Keratinocyte (primary cell): ENCODE measurements around the gene RNF152. TPM values are rescaled to one million over a fixed set of nuclear protein-coding genes. Genes with fewer than 3 reads are reported as not detected.

ENCODE experiments used
- DNase-seq: peaks from one replicate; pipeline ENCODE4 v3.0.0-alpha.2; 2011; ENCODE audit warnings: low read depth, missing footprints, low spot score
- FAIRE-seq: peaks from 2 replicates; lab custom pipeline; 2011; peaks lifted over from hg19 to GRCh38; lab: Jason Lieb, UNC
- H2AFZ ChIP-seq: 2 replicates; pipeline ENCODE4 v1.6.0; 2012; ENCODE audit warnings: low read length, control low read depth, inconsistent platforms; ENCODE audit not compliant: control insufficient read depth
- H3K27ac ChIP-seq: 2 replicates; pipeline ENCODE4 v1.5.1; 2011; ENCODE audit warnings: low read length; ENCODE audit not compliant: control insufficient read depth, insufficient read depth
- H3K27me3 ChIP-seq: 3 replicates; pipeline ENCODE4 v1.6.0; 2011; ENCODE audit warnings: low read length; ENCODE audit not compliant: control insufficient read depth, insufficient read depth; ENCODE audit errors: extremely low read depth
- H3K36me3 ChIP-seq, 2 experiments: 2 replicates in 1 of 2; 3 replicates in 1 of 2; pipeline ENCODE4 v1.5.1; 2011; ENCODE audit warnings: low read length in 2 of 2, mild to moderate bottlenecking in 1 of 2; ENCODE audit not compliant: control insufficient read depth in 2 of 2, insufficient read depth in 2 of 2; ENCODE audit errors: extremely low read depth in 1 of 2
- H3K4me1 ChIP-seq: 3 replicates; pipeline ENCODE4 v1.5.1; 2011; ENCODE audit warnings: low read length; ENCODE audit not compliant: control insufficient read depth, insufficient read depth; ENCODE audit errors: extremely low read depth
- H3K4me2 ChIP-seq: 3 replicates; pipeline ENCODE4 v1.6.0; 2011; ENCODE audit warnings: low read depth, low read length; ENCODE audit not compliant: control insufficient read depth, insufficient read depth; ENCODE audit errors: extremely low read depth
- H3K4me3 ChIP-seq, 3 experiments: fragments of 200-600 bp in 1 of 3; sonication (generic) in 1 of 3; 2 replicates in 2 of 3; 3 replicates in 1 of 3; pipeline ENCODE4 v1.5.1; 2011 to 2016; ENCODE audit warnings: low read length in 3 of 3, mild to moderate bottlenecking in 3 of 3, control low read depth in 2 of 3, inconsistent platforms in 1 of 3, low read depth in 1 of 3, mixed read lengths in 1 of 3, mixed run types in 1 of 3, moderate library complexity in 1 of 3; ENCODE audit not compliant: control insufficient read depth in 2 of 3, insufficient read depth in 2 of 3; ENCODE audit errors: extremely low read depth in 1 of 3
- H3K79me2 ChIP-seq: 2 replicates; pipeline ENCODE4 v1.6.0; 2012; ENCODE audit warnings: low read length; ENCODE audit not compliant: control insufficient read depth, insufficient read depth
- H3K9ac ChIP-seq: 3 replicates; pipeline ENCODE4 v1.6.0; 2011; ENCODE audit warnings: low read length; ENCODE audit not compliant: control insufficient read depth, insufficient read depth; ENCODE audit errors: extremely low read depth
- H3K9me1 ChIP-seq: 3 replicates; pipeline ENCODE4 v1.6.0; 2011; ENCODE audit warnings: low read length; ENCODE audit not compliant: control insufficient read depth, insufficient read depth; ENCODE audit errors: extremely low read depth
- H3K9me3 ChIP-seq: 2 replicates; pipeline ENCODE4 v1.5.1; 2012; ENCODE audit warnings: low read depth, low read length; ENCODE audit not compliant: control insufficient read depth
- H4K20me1 ChIP-seq: 3 replicates; pipeline ENCODE4 v1.6.0; 2011; ENCODE audit warnings: low read length; ENCODE audit not compliant: control insufficient read depth, insufficient read depth; ENCODE audit errors: extremely low read depth
- EZH2 ChIP-seq: IDR thresholded peaks from one replicate; pipeline ENCODE4 v1.6.1; 2012; ENCODE audit warnings: inconsistent platforms, mild to moderate bottlenecking, low read length, moderate library complexity
- dilution Hi-C: fragments of 300-500 bp; cut with MboI; formaldehyde crosslinking; loops from one replicate; pipeline ENCODE4 v1.7.0; 2020; ENCODE audit warnings: low sequenced_read_pairs; ENCODE audit not compliant: extremely low pct_ligation_motif_present
- polyA plus RNA-seq, 5 experiments: library from polyadenylated mRNA; depleted of rRNA in 3 of 5; stranded (reverse) in 3 of 5; stranded (forward) in 1 of 5; unstranded in 1 of 5; fragments of >200 nt; gene quantifications; 1 replicate in 1 of 5; 2 replicates in 3 of 5; 3 replicates in 1 of 5; pipeline versions ENCODE4 v1.2.1 to v1.2.3, GENCODE V29; 2011 to 2012; ENCODE audit warnings: missing spikeins in 2 of 5, low read depth in 1 of 5, low replicate concordance in 1 of 5
- TF ChIP-seq, protein P1 (sequence below), 3 experiments: IDR thresholded peaks in 1 of 3; conservative IDR thresholded peaks in 1 of 3; optimal IDR thresholded peaks in 1 of 3; 2 replicates in 2 of 3; 3 replicates in 1 of 3; pipeline versions ENCODE3 to v1.5.1; 2011; ENCODE audit warnings: low read length in 3 of 3, mild to moderate bottlenecking in 3 of 3, moderate library complexity in 2 of 3, control low read depth in 1 of 3, inconsistent platforms in 1 of 3; ENCODE audit not compliant: insufficient read depth in 2 of 3; ENCODE audit errors: extremely low read depth in 1 of 3

Gene RNF152
- polyA plus RNA-seq, 1 donor (not counting 4 experiments of a cell fraction or from before 2014, with no cell fraction given): 10.1 TPM

DNA sequence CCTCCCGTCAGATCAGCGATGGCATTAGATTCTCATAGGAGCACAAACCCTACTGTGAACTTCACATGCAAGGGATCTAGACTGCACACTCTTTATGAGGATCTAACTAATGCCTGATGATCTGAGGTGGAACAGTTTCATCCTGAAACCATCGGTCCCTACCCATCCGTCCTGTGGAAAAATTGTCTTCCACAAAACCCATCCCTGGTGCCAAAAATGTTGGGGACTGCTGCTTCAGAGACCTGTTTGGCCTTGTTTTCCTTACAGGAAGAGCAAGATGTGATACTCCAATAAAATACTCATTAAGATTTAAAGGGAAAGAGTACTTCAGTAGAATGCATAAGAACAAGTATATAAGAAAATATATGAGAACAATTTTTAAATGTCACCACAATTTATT is 71.1 kb downstream of the RNF152 start:
- Histone ChIP-seq H3K27me3 (no peaks in the 10 kb centered on the region), H4K20me1 (no peaks in the 10 kb centered on the region), H3K9ac (no peak overlapping the region), H3K4me3 (no peak overlapping the region), H3K36me3 (peaks cover 0 to 1% of the 10 kb centered on the region in 2 experiments), H2AFZ (no peak overlapping the region), H3K4me1 (peaks cover 5% of the 10 kb centered on the region), H3K27ac (no peak overlapping the region), H3K79me2 (no peaks in the 10 kb centered on the region), H3K4me2 (no peak overlapping the region), H3K9me3 (no peaks in the 10 kb centered on the region), H3K9me1 (no peaks in the 10 kb centered on the region)
- TF ChIP-seq, protein P1, sequence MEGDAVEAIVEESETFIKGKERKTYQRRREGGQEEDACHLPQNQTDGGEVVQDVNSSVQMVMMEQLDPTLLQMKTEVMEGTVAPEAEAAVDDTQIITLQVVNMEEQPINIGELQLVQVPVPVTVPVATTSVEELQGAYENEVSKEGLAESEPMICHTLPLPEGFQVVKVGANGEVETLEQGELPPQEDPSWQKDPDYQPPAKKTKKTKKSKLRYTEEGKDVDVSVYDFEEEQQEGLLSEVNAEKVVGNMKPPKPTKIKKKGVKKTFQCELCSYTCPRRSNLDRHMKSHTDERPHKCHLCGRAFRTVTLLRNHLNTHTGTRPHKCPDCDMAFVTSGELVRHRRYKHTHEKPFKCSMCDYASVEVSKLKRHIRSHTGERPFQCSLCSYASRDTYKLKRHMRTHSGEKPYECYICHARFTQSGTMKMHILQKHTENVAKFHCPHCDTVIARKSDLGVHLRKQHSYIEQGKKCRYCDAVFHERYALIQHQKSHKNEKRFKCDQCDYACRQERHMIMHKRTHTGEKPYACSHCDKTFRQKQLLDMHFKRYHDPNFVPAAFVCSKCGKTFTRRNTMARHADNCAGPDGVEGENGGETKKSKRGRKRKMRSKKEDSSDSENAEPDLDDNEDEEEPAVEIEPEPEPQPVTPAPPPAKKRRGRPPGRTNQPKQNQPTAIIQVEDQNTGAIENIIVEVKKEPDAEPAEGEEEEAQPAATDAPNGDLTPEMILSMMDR (optimal IDR thresholded peaks at IDR 0.05 in 1 of 3, IDR thresholded peaks at IDR 0.05 in 1 of 3, conservative IDR thresholded peaks at IDR 0.05 in 1 of 3; ENCODE audit: extremely low read depth in 1 of 3, insufficient read depth in 2 of 3, low read length in 3 of 3): no peak
- no peak for TF ChIP-seq EZH2
- DNase-seq: no peak
- no peak for FAIRE-seq
- dilution Hi-C loops: no loop called here

GRCh38 chr18:61820882-61821281 is 71.9 kb downstream of the RNF152 start:
- dilution Hi-C loops: no loop called here
- H3K4me2 ChIP-seq: no peak overlapping the region
- H3K27me3 ChIP-seq: no peaks in the 10 kb centered on the region
- H4K20me1 ChIP-seq: no peaks in the 10 kb centered on the region
- H3K27ac ChIP-seq: no peak overlapping the region
- H3K9me3 ChIP-seq: no peaks in the 10 kb centered on the region
- no peaks in the 10 kb centered on the region for H3K9me1 ChIP-seq
- H2AFZ ChIP-seq: no peak overlapping the region
- peak; percentile 5 for DNase-seq
- peaks cover 0 to 1% of the 10 kb centered on the region in 2 experiments for H3K36me3 ChIP-seq
- no peak overlapping the region for H3K4me3 ChIP-seq
- no peak for TF ChIP-seq EZH2
- TF ChIP-seq, protein P1 (optimal IDR thresholded peaks at IDR 0.05 in 1 of 3, IDR thresholded peaks at IDR 0.05 in 1 of 3, conservative IDR thresholded peaks at IDR 0.05 in 1 of 3; ENCODE audit: extremely low read depth in 1 of 3, insufficient read depth in 2 of 3, low read length in 3 of 3): no peak
- FAIRE-seq: peak; percentile 81
- H3K79me2 ChIP-seq: no peaks in the 10 kb centered on the region
- peaks cover 5% of the 10 kb centered on the region for H3K4me1 ChIP-seq
- no peak overlapping the region for H3K9ac ChIP-seq
